HG02759 (cell line): ENCODE measurements around the gene PCDHB6.
"Not testable (repeated sequence)": the region's sequence is repeated elsewhere in the genome, so short reads cannot be mapped to it uniquely, and the experiment has no call there.

Experiments used
- ATAC-seq: cut with Tn5 transposase; IDR thresholded peaks from one replicate; pipeline ENCODE4 v1.9.1; 2021; ENCODE audit warnings: mild to moderate bottlenecking, moderate library complexity; ENCODE audit not compliant: unreplicated experiment

Gene PCDHB6

GRCh38 chr5:141201646-141202045 is 51.8 kb downstream of the PCDHB6 start:
- not testable (repeated sequence) for ATAC-seq
